ENCODE results near the gene PGC. TPM values are rescaled to one million over a fixed set of nuclear protein-coding genes. Genes with fewer than 3 reads are reported as not detected.

Gene PGC
- total RNA-seq, 2 donors from 2014 or later: not detected

GRCh38 chr6:41689171-41690008, 57.8 kb downstream of the PGC start:
- TF ChIP-seq CTCF (IDR thresholded peaks at IDR 0.05): no peak
- no peak for DNase-seq (ENCODE audit: low spot score)
- peaks cover 50% of the 10 kb centered on the region for H3K36me3 ChIP-seq
- no peak overlapping the region for H3K27ac ChIP-seq
- peaks cover 0 to 16% of the 10 kb centered on the region in 2 donors for H3K4me1 ChIP-seq
- no peak overlapping the region for H3K4me3 ChIP-seq
- no peaks in the 10 kb centered on the region for H3K27me3 ChIP-seq
- H3K9me3 ChIP-seq: no peaks in the 10 kb centered on the region

- peaks cover 0 to 12% of the 10 kb centered on the region in 2 donors for H3K4me1 ChIP-seq
- no peak overlapping the region for H3K27ac ChIP-seq
- no peak for TF ChIP-seq CTCF (IDR thresholded peaks at IDR 0.05)
- H3K4me3 ChIP-seq: no peak overlapping the region
- H3K9me3 ChIP-seq: no peaks in the 10 kb centered on the region
- DNase-seq (ENCODE audit: low spot score): no peak
- peaks cover 51% of the 10 kb centered on the region for H3K36me3 ChIP-seq
- no peaks in the 10 kb centered on the region for H3K27me3 ChIP-seq
Observed at GRCh38 chr6:41688256-41688965, 58.8 kb downstream of the PGC start.

GRCh38 chr6:41687501-41688175, 59.6 kb downstream of the PGC start:
- Histone ChIP-seq H3K4me3 (no peak overlapping the region), H3K9me3 (no peaks in the 10 kb centered on the region), H3K36me3 (peaks cover 51% of the 10 kb centered on the region), H3K4me1 (peaks cover 0 to 14% of the 10 kb centered on the region in 2 donors), H3K27ac (no peak overlapping the region), H3K27me3 (no peaks in the 10 kb centered on the region)
- no peak for DNase-seq (ENCODE audit: low spot score)
- TF ChIP-seq CTCF (IDR thresholded peaks at IDR 0.05): no peak

Other genes with a start within 250 kb of the PGC start
- gene FOXP4, start 201.0 kb downstream of the PGC start, total RNA-seq: 10 to 100 TPM in 1 of 2 donors, 1 to 10 TPM in 1; 9.3 to 20.2 TPM
- 10 to 100 TPM in 1 of 2 donors, 1 to 10 TPM in 1; 1.5 to 12.3 TPM for gene MDFI, start 108.9 kb downstream of the PGC start, total RNA-seq
- 10 to 100 TPM; 31.5 to 35.8 TPM for gene TFEB, start 11.8 kb downstream of the PGC start, total RNA-seq
- 1 to 10 TPM; 2.6 to 3.4 TPM for gene FRS3, start 32.5 kb upstream of the PGC start, total RNA-seq
- gene PRICKLE4, start 33.4 kb upstream of the PGC start, total RNA-seq: 1 to 10 TPM; 4.3 to 5.6 TPM
- gene TOMM6, start 40.3 kb upstream of the PGC start, total RNA-seq: 100 to 1,000 TPM; 130 to 172 TPM
- gene USP49, start 148.0 kb upstream of the PGC start, total RNA-seq: 1 to 10 TPM; 1.3 to 1.7 TPM
- gene MED20, start 173.7 kb upstream of the PGC start, total RNA-seq: 1 to 10 TPM; 8.6 to 8.8 TPM
- gene BYSL, start 174.1 kb upstream of the PGC start, total RNA-seq: 1 to 10 TPM; 3.0 to 7.6 TPM
- gene CCND3, start 194.4 kb upstream of the PGC start, total RNA-seq: 100 to 1,000 TPM in 1 of 2 donors, 10 to 100 TPM in 1; 78.7 to 129 TPM